ENCODE measurements around the gene MAMDC2.

MAMDC2 gene

GRCh38 chr9:70006306-70006705 lies 37.3 kb upstream of the MAMDC2 start:
- Histone ChIP-seq H3K9me3 (ENCODE audit: insufficient read depth, low read length) (no peaks in the 10 kb centered on the region), H3K36me3 (ENCODE audit: insufficient read depth, insufficient read length, low read length) (no peaks in the 10 kb centered on the region), H3K4me1 (ENCODE audit: insufficient read depth, insufficient read length) (no peaks in the 10 kb centered on the region), H3K4me3 (ENCODE audit: insufficient read length, low read depth) (no peak overlapping the region), H3K27me3 (ENCODE audit: insufficient read depth, insufficient read length) (no peaks in the 10 kb centered on the region), H3K9ac (ENCODE audit: insufficient read length, low read depth) (no peak overlapping the region)
- no peak for TF ChIP-seq SUZ12 (IDR thresholded peaks at IDR 0.05; ENCODE audit: extremely low read depth, insufficient read depth, insufficient read length)
- TF ChIP-seq YY1 (IDR thresholded peaks at IDR 0.05; ENCODE audit: insufficient read depth, insufficient read length): no peak
- TF ChIP-seq ZNF274 (IDR thresholded peaks at IDR 0.05; ENCODE audit: low read depth, low read length): no peak
- no peak for DNase-seq (ENCODE audit: low read depth, low spot score)

GRCh38 chr9:70007831-70008230 lies 35.8 kb upstream of the MAMDC2 start:
- Histone ChIP-seq H3K4me1 (ENCODE audit: insufficient read depth, insufficient read length) (no peaks in the 10 kb centered on the region), H3K36me3 (ENCODE audit: insufficient read depth, insufficient read length, low read length) (no peaks in the 10 kb centered on the region), H3K9me3 (ENCODE audit: insufficient read depth, low read length) (no peaks in the 10 kb centered on the region), H3K27me3 (ENCODE audit: insufficient read depth, insufficient read length) (no peaks in the 10 kb centered on the region), H3K9ac (ENCODE audit: insufficient read length, low read depth) (no peak overlapping the region), H3K4me3 (ENCODE audit: insufficient read length, low read depth) (no peak overlapping the region)
- TF ChIP-seq ZNF274 (IDR thresholded peaks at IDR 0.05; ENCODE audit: low read depth, low read length): no peak
- no peak for TF ChIP-seq SUZ12 (IDR thresholded peaks at IDR 0.05; ENCODE audit: extremely low read depth, insufficient read depth, insufficient read length)
- TF ChIP-seq YY1 (IDR thresholded peaks at IDR 0.05; ENCODE audit: insufficient read depth, insufficient read length): no peak
- DNase-seq (ENCODE audit: low read depth, low spot score): no peak

GRCh38 chr9:70010015-70010414 lies 33.6 kb upstream of the MAMDC2 start:
- DNase-seq (ENCODE audit: low read depth, low spot score): no peak
- no peak for TF ChIP-seq YY1 (IDR thresholded peaks at IDR 0.05; ENCODE audit: insufficient read depth, insufficient read length)
- no peak for TF ChIP-seq ZNF274 (IDR thresholded peaks at IDR 0.05; ENCODE audit: low read depth, low read length)
- TF ChIP-seq SUZ12 (IDR thresholded peaks at IDR 0.05; ENCODE audit: extremely low read depth, insufficient read depth, insufficient read length): no peak

GRCh38 chr9:70011366-70011765 lies 32.3 kb upstream of the MAMDC2 start:
- Histone ChIP-seq H3K9ac (ENCODE audit: insufficient read length, low read depth) (no peak overlapping the region), H3K9me3 (ENCODE audit: insufficient read depth, low read length) (no peaks in the 10 kb centered on the region), H3K4me3 (ENCODE audit: insufficient read length, low read depth) (no peak overlapping the region), H3K36me3 (ENCODE audit: insufficient read depth, insufficient read length, low read length) (no peaks in the 10 kb centered on the region), H3K27me3 (ENCODE audit: insufficient read depth, insufficient read length) (no peaks in the 10 kb centered on the region), H3K4me1 (ENCODE audit: insufficient read depth, insufficient read length) (no peaks in the 10 kb centered on the region)
- no peak for DNase-seq (ENCODE audit: low read depth, low spot score)
- TF ChIP-seq ZNF274 (IDR thresholded peaks at IDR 0.05; ENCODE audit: low read depth, low read length) (no peak), SUZ12 (IDR thresholded peaks at IDR 0.05; ENCODE audit: extremely low read depth, insufficient read depth, insufficient read length) (no peak), YY1 (IDR thresholded peaks at IDR 0.05; ENCODE audit: insufficient read depth, insufficient read length) (no peak)

More at GRCh38 chr9:70010015-70010414, 33.6 kb upstream of the MAMDC2 start:
- Histone ChIP-seq H3K9me3 (ENCODE audit: insufficient read depth, low read length) (no peaks in the 10 kb centered on the region), H3K4me3 (ENCODE audit: insufficient read length, low read depth) (no peak overlapping the region), H3K9ac (ENCODE audit: insufficient read length, low read depth) (no peak overlapping the region), H3K27me3 (ENCODE audit: insufficient read depth, insufficient read length) (no peaks in the 10 kb centered on the region), H3K36me3 (ENCODE audit: insufficient read depth, insufficient read length, low read length) (no peaks in the 10 kb centered on the region), H3K4me1 (ENCODE audit: insufficient read depth, insufficient read length) (no peaks in the 10 kb centered on the region)

GRCh38 chr9:70012569-70012968 lies 31.1 kb upstream of the MAMDC2 start:
- Histone ChIP-seq H3K27me3 (ENCODE audit: insufficient read depth, insufficient read length) (no peaks in the 10 kb centered on the region), H3K4me3 (ENCODE audit: insufficient read length, low read depth) (no peak overlapping the region), H3K4me1 (ENCODE audit: insufficient read depth, insufficient read length) (no peaks in the 10 kb centered on the region), H3K36me3 (ENCODE audit: insufficient read depth, insufficient read length, low read length) (no peaks in the 10 kb centered on the region), H3K9me3 (ENCODE audit: insufficient read depth, low read length) (no peaks in the 10 kb centered on the region), H3K9ac (ENCODE audit: insufficient read length, low read depth) (no peak overlapping the region)
- no peak for DNase-seq (ENCODE audit: low read depth, low spot score)
- TF ChIP-seq ZNF274 (IDR thresholded peaks at IDR 0.05; ENCODE audit: low read depth, low read length): no peak
- no peak for TF ChIP-seq SUZ12 (IDR thresholded peaks at IDR 0.05; ENCODE audit: extremely low read depth, insufficient read depth, insufficient read length)
- TF ChIP-seq YY1 (IDR thresholded peaks at IDR 0.05; ENCODE audit: insufficient read depth, insufficient read length): no peak

GRCh38 chr9:70013598-70014196 lies 30.0 kb upstream of the MAMDC2 start:
- no peak for TF ChIP-seq ZNF274 (IDR thresholded peaks at IDR 0.05; ENCODE audit: low read depth, low read length)
- TF ChIP-seq YY1 (IDR thresholded peaks at IDR 0.05; ENCODE audit: insufficient read depth, insufficient read length): no peak
- TF ChIP-seq SUZ12 (IDR thresholded peaks at IDR 0.05; ENCODE audit: extremely low read depth, insufficient read depth, insufficient read length): no peak
- Histone ChIP-seq H3K27me3 (ENCODE audit: insufficient read depth, insufficient read length) (no peaks in the 10 kb centered on the region), H3K4me1 (ENCODE audit: insufficient read depth, insufficient read length) (no peaks in the 10 kb centered on the region), H3K36me3 (ENCODE audit: insufficient read depth, insufficient read length, low read length) (no peaks in the 10 kb centered on the region), H3K9ac (ENCODE audit: insufficient read length, low read depth) (no peak overlapping the region), H3K9me3 (ENCODE audit: insufficient read depth, low read length) (no peaks in the 10 kb centered on the region), H3K4me3 (ENCODE audit: insufficient read length, low read depth) (no peak overlapping the region)
- DNase-seq (ENCODE audit: low read depth, low spot score): no peak

- H3K9ac ChIP-seq (ENCODE audit: insufficient read length, low read depth): no peak overlapping the region
- no peaks in the 10 kb centered on the region for H3K4me1 ChIP-seq (ENCODE audit: insufficient read depth, insufficient read length)
- H3K9me3 ChIP-seq (ENCODE audit: insufficient read depth, low read length): no peaks in the 10 kb centered on the region
- H3K27me3 ChIP-seq (ENCODE audit: insufficient read depth, insufficient read length): no peaks in the 10 kb centered on the region
- no peak for TF ChIP-seq ZNF274 (IDR thresholded peaks at IDR 0.05; ENCODE audit: low read depth, low read length)
- TF ChIP-seq YY1 (IDR thresholded peaks at IDR 0.05; ENCODE audit: insufficient read depth, insufficient read length): no peak
- no peak for TF ChIP-seq SUZ12 (IDR thresholded peaks at IDR 0.05; ENCODE audit: extremely low read depth, insufficient read depth, insufficient read length)
- DNase-seq (ENCODE audit: low read depth, low spot score): no peak
- H3K4me3 ChIP-seq (ENCODE audit: insufficient read length, low read depth): no peak overlapping the region
- no peaks in the 10 kb centered on the region for H3K36me3 ChIP-seq (ENCODE audit: insufficient read depth, insufficient read length, low read length)
Observed at GRCh38 chr9:70015099-70015498, 28.5 kb upstream of the MAMDC2 start.
